Bronchial epithelial cell (primary cell): ENCODE results near the gene CDON. TPM values are rescaled to one million over a fixed set of nuclear protein-coding genes. Genes with fewer than 3 reads are reported as not detected.

Experiments used
- DNase-seq: peaks from one replicate; pipeline ENCODE4 v3.0.0-alpha.2; 2010; ENCODE audit warnings: low read depth
- FAIRE-seq: peaks from 2 replicates; lab custom pipeline; 2011; peaks lifted over from hg19 to GRCh38; lab: Jason Lieb, UNC
- H3K27me3 ChIP-seq: 2 replicates; pipeline ENCODE4 v1.5.1; 2011; ENCODE audit warnings: low read length; ENCODE audit not compliant: control insufficient read depth, insufficient read depth
- H3K36me3 ChIP-seq: 2 replicates; pipeline ENCODE4 v1.5.1; 2011; ENCODE audit warnings: low read length; ENCODE audit not compliant: control insufficient read depth, insufficient read depth
- H3K4me3 ChIP-seq: 2 replicates; pipeline ENCODE4 v1.5.1; 2011; ENCODE audit warnings: mild to moderate bottlenecking, low read depth, low read length, control low read depth
- CTCF ChIP-seq: IDR thresholded peaks from 2 replicates; pipeline ENCODE4 v1.5.1; 2011; ENCODE audit warnings: mild to moderate bottlenecking, moderate library complexity, low read length, control low read depth, inconsistent platforms; ENCODE audit not compliant: insufficient read depth, severe bottlenecking
- total RNA-seq: library from RNA; depleted of rRNA; stranded (reverse); fragments of >200 nt; gene quantifications from 2 replicates; pipeline ENCODE4 v1.2.1, GENCODE V29; 2014

The CDON gene
- total RNA-seq, 1 donor from 2014 or later = 2.9 TPM

- Histone ChIP-seq H3K27me3 (no peaks in the 10 kb centered on the region), H3K36me3 (no peaks in the 10 kb centered on the region), H3K4me3 (no peak overlapping the region)
- TF ChIP-seq CTCF = no peak
- no peak for FAIRE-seq
- DNase-seq = peak; percentile 29
These were observed 9.6 kb upstream of the CDON start for GRCh38 chr11:126072141-126072741.

- no peak for FAIRE-seq
- H3K4me3 ChIP-seq = peak overlapping the region; percentile 11
- no peak for DNase-seq
- peaks cover 5% of the 10 kb centered on the region for H3K27me3 ChIP-seq
- no peaks in the 10 kb centered on the region for H3K36me3 ChIP-seq
- TF ChIP-seq CTCF = no peak
These were observed 814 bp upstream of the CDON start for GRCh38 chr11:126063507-126063852.

- no peaks in the 10 kb centered on the region for H3K36me3 ChIP-seq
- FAIRE-seq = no peak
- peak overlapping the region; percentile 54 for H3K4me3 ChIP-seq
- TF ChIP-seq CTCF = peak; percentile 72
- peak; percentile 45 for DNase-seq
- H3K27me3 ChIP-seq = peaks cover 7% of the 10 kb centered on the region
These were observed 673 bp downstream of the CDON start for GRCh38 chr11:126061707-126062678.

- DNase-seq (no peak), FAIRE-seq (no peak)
- TF ChIP-seq CTCF = no peak
- Histone ChIP-seq H3K27me3 (peaks cover 7% of the 10 kb centered on the region), H3K36me3 (no peaks in the 10 kb centered on the region), H3K4me3 (no peak overlapping the region)
These were observed 1.9 kb downstream of the CDON start for GRCh38 chr11:126060757-126061171.

GRCh38 chr11:126059238-126059781 is 3.4 kb downstream of the CDON start:
- peaks cover 7% of the 10 kb centered on the region for H3K27me3 ChIP-seq
- DNase-seq = no peak
- no peaks in the 10 kb centered on the region for H3K36me3 ChIP-seq
- no peak for FAIRE-seq
- no peak overlapping the region for H3K4me3 ChIP-seq
- TF ChIP-seq CTCF = no peak
